Frontal cortex (tissue), 1 donor: ENCODE results near the gene PCDHA2. TPM values are rescaled to one million over a fixed set of nuclear protein-coding genes. Genes with fewer than 3 reads are reported as not detected.

ENCODE experiments used
- total RNA-seq: library from RNA; depleted of rRNA; stranded (reverse); fragments of >200 nt; gene quantifications from one replicate; pipeline ENCODE4 v1.2.3, GENCODE V29; 2014

Gene PCDHA2
- total RNA-seq, 1 donor from 2014 or later: 10.6 TPM

Other genes starting within 250 kb of the PCDHA2 start
- not detected for gene EIF4EBP3, start 247.2 kb upstream of the PCDHA2 start, total RNA-seq
- 17.1 TPM for gene SRA1, start 237.4 kb upstream of the PCDHA2 start, total RNA-seq
- 23.2 TPM for gene APBB3, start 230.3 kb upstream of the PCDHA2 start, total RNA-seq
- 2.0 TPM for gene SLC35A4, start 230.0 kb upstream of the PCDHA2 start, total RNA-seq
- gene CD14, start 161.7 kb upstream of the PCDHA2 start, total RNA-seq: 11.4 TPM
- gene TMCO6, start 155.4 kb upstream of the PCDHA2 start, total RNA-seq: 5.7 TPM
- 28.5 TPM for gene NDUFA2, start 147.2 kb upstream of the PCDHA2 start, total RNA-seq
- 83.6 TPM for gene IK, start 147.0 kb upstream of the PCDHA2 start, total RNA-seq
- 12.6 TPM for gene WDR55, start 129.9 kb upstream of the PCDHA2 start, total RNA-seq
- 0.82 TPM for gene DND1, start 121.3 kb upstream of the PCDHA2 start, total RNA-seq
- 74.2 TPM for gene HARS1, start 103.5 kb upstream of the PCDHA2 start, total RNA-seq
- 25.7 TPM for gene HARS2, start 103.4 kb upstream of the PCDHA2 start, total RNA-seq
- gene ZMAT2, start 94.4 kb upstream of the PCDHA2 start, total RNA-seq: 68.1 TPM
- 8.6 TPM for gene PCDHA1, start 8.7 kb upstream of the PCDHA2 start, total RNA-seq
- gene PCDHA3, start 6.2 kb downstream of the PCDHA2 start, total RNA-seq: 16.3 TPM
- gene PCDHA4, start 12.2 kb downstream of the PCDHA2 start, total RNA-seq: 12.2 TPM
- 8.2 TPM for gene PCDHA5, start 26.8 kb downstream of the PCDHA2 start, total RNA-seq
- gene PCDHA6, start 33.1 kb downstream of the PCDHA2 start, total RNA-seq: 17.1 TPM
- 15.5 TPM for gene PCDHA7, start 39.4 kb downstream of the PCDHA2 start, total RNA-seq
- 8.2 TPM for gene PCDHA8, start 46.3 kb downstream of the PCDHA2 start, total RNA-seq
- gene PCDHA9, start 53.5 kb downstream of the PCDHA2 start, total RNA-seq: 9.8 TPM
- 10.6 TPM for gene PCDHA10, start 61.0 kb downstream of the PCDHA2 start, total RNA-seq
- 29.3 TPM for gene PCDHA11, start 74.1 kb downstream of the PCDHA2 start, total RNA-seq
- gene PCDHA12, start 80.5 kb downstream of the PCDHA2 start, total RNA-seq: 11.0 TPM
- gene PCDHA13, start 87.3 kb downstream of the PCDHA2 start, total RNA-seq: 13.5 TPM
- 76.2 TPM for gene PCDHAC1, start 131.4 kb downstream of the PCDHA2 start, total RNA-seq
- 29.8 TPM for gene PCDHAC2, start 171.6 kb downstream of the PCDHA2 start, total RNA-seq